ENCODE measurements around the gene AP1M2. TPM values are rescaled to one million over a fixed set of nuclear protein-coding genes. Genes with fewer than 3 reads are reported as not detected.
"Not testable (repeated sequence)": the region's sequence is repeated elsewhere in the genome, so short reads cannot be mapped to it uniquely, and the experiment has no call there.

The AP1M2 gene
- total RNA-seq, 3 donors from 2014 or later, result 34.1 to 49.9 TPM; not detected in 1

GRCh38 chr19:10575011-10575716 lies 11.9 kb downstream of the AP1M2 start:
- Histone ChIP-seq H3K27me3 (no peaks in the 10 kb centered on the region), H3K9me3 (no peaks in the 10 kb centered on the region), H3K4me1 (no peaks in the 10 kb centered on the region), H3K36me3 (no peaks in the 10 kb centered on the region), H3K27ac (no peak overlapping the region), H3K4me3 (no peak overlapping the region)
- TF ChIP-seq POLR2AphosphoS5 (IDR thresholded peaks at IDR 0.05), result no peak
- no peak for TF ChIP-seq POLR2A (IDR thresholded peaks at IDR 0.05)
- no peak for TF ChIP-seq CTCF (IDR thresholded peaks at IDR 0.05)
- intact Hi-C loops (cut with DNase I; ENCODE audit: low total_unique reads), result no loop called here
- no peak for DNase-seq (ENCODE audit: low spot score in 2 of 2)

- H3K27ac ChIP-seq, result no peak overlapping the region
- TF ChIP-seq CTCF (IDR thresholded peaks at IDR 0.05) (no peak), POLR2A (IDR thresholded peaks at IDR 0.05) (no peak), POLR2AphosphoS5 (IDR thresholded peaks at IDR 0.05) (no peak)
- no peaks in the 10 kb centered on the region for H3K4me1 ChIP-seq
- H3K4me3 ChIP-seq, result no peak overlapping the region
- DNase-seq (ENCODE audit: low spot score in 2 of 2), result no peak
- H3K27me3 ChIP-seq, result no peaks in the 10 kb centered on the region
- intact Hi-C loops (cut with DNase I; ENCODE audit: low total_unique reads), result no loop called here
- no peaks in the 10 kb centered on the region for H3K9me3 ChIP-seq
- H3K36me3 ChIP-seq, result no peaks in the 10 kb centered on the region
Measured at GRCh38 chr19:10574462-10574861, 12.7 kb downstream of the AP1M2 start.

GRCh38 chr19:10573793-10574192 lies 13.3 kb downstream of the AP1M2 start:
- intact Hi-C loops (cut with DNase I; ENCODE audit: low total_unique reads), result not testable (repeated sequence)

GRCh38 chr19:10568826-10569651 lies 18.1 kb downstream of the AP1M2 start, which contains the start of gene CDKN2D:
Gene CDKN2D (minus strand): TSS chr19:10568979. CDS start chr19:10568653, 326 bp downstream.
- H3K27ac ChIP-seq, result peak within 1 kb of the TSS; percentile 77 to 88
- peaks cover 0 to 12% of the 10 kb centered on the region in 2 donors for H3K4me1 ChIP-seq
- intact Hi-C loops (cut with DNase I; ENCODE audit: low total_unique reads), result no loop called here
- peak; percentile 36 to 76 (median 39) for TF ChIP-seq CTCF (IDR thresholded peaks at IDR 0.05)
- no peak for TF ChIP-seq POLR2A (IDR thresholded peaks at IDR 0.05)
- peak in 2 of 3 donors; percentile 77 to 88 for TF ChIP-seq POLR2AphosphoS5 (IDR thresholded peaks at IDR 0.05)
- H3K27me3 ChIP-seq, result no peaks in the 10 kb centered on the region
- peak; percentile 99 to 100 for DNase-seq (ENCODE audit: low spot score in 2 of 2)
- H3K9me3 ChIP-seq, result no peaks in the 10 kb centered on the region
- H3K36me3 ChIP-seq, result no peaks in the 10 kb centered on the region
- H3K4me3 ChIP-seq, result peak within 1 kb of the TSS; percentile 78 to 98 (median 87)

More at GRCh38 chr19:10573793-10574192, 13.3 kb downstream of the AP1M2 start:
- DNase-seq (ENCODE audit: low spot score in 2 of 2); H3K27me3 ChIP-seq; H3K9me3 ChIP-seq; H3K27ac ChIP-seq; H3K4me1 ChIP-seq; H3K4me3 ChIP-seq; H3K36me3 ChIP-seq: not testable (repeated sequence)

- Histone ChIP-seq H3K9me3 (no peaks in the 10 kb centered on the region), H3K4me1 (peaks cover 0 to 12% of the 10 kb centered on the region in 2 donors), H3K4me3 (peak overlapping the region; percentile 78 to 98 (median 87)), H3K36me3 (no peaks in the 10 kb centered on the region), H3K27me3 (no peaks in the 10 kb centered on the region), H3K27ac (peak overlapping the region; percentile 77 to 88)
- TF ChIP-seq POLR2AphosphoS5 (IDR thresholded peaks at IDR 0.05) (no peak), CTCF (IDR thresholded peaks at IDR 0.05) (no peak), POLR2A (IDR thresholded peaks at IDR 0.05) (no peak)
- intact Hi-C loops (cut with DNase I; ENCODE audit: low total_unique reads), result no loop called here
- DNase-seq (ENCODE audit: low spot score in 2 of 2), result peak; percentile 51 to 63
Measured at GRCh38 chr19:10568062-10568825, 18.9 kb downstream of the AP1M2 start.
